H9 (cell line): ENCODE measurements around the gene SULF2. TPM values are rescaled to one million over a fixed set of nuclear protein-coding genes. Genes with fewer than 3 reads are reported as not detected.

ENCODE experiments used
- DNase-seq: peaks from one replicate; pipeline ENCODE4 v3.0.0-alpha.2; 2017
- H2AFZ ChIP-seq: one replicate; pipeline ENCODE4 v1.6.1; 2013; ENCODE audit warnings: mild to moderate bottlenecking, low read length, control low read depth, moderate library complexity
- H2AK5ac ChIP-seq: 2 replicates; pipeline ENCODE4 v1.6.1; 2013; ENCODE audit warnings: low read length, control low read depth, mixed read lengths; ENCODE audit not compliant: insufficient read length
- H2BK120ac ChIP-seq: one replicate; pipeline ENCODE4 v1.6.1; 2013; ENCODE audit warnings: low read depth, mild to moderate bottlenecking, low read length, control low read depth, inconsistent platforms; ENCODE audit not compliant: poor library complexity, severe bottlenecking
- H2BK12ac ChIP-seq: 2 replicates; pipeline ENCODE4 v1.6.1; 2013; ENCODE audit warnings: low read length, control low read depth, mixed read lengths, low read depth; ENCODE audit not compliant: insufficient read length
- H2BK15ac ChIP-seq: 2 replicates; pipeline ENCODE4 v1.6.1; 2013; ENCODE audit warnings: low read depth, low read length, control low read depth
- H2BK20ac ChIP-seq: one replicate; pipeline ENCODE4 v1.6.1; 2013; ENCODE audit warnings: low read depth, mild to moderate bottlenecking, low read length, control low read depth, inconsistent platforms; ENCODE audit not compliant: poor library complexity, severe bottlenecking
- H2BK5ac ChIP-seq: 2 replicates; pipeline ENCODE4 v1.6.1; 2013; ENCODE audit warnings: low read length, control low read depth, mixed read lengths; ENCODE audit not compliant: insufficient read length
- H3K14ac ChIP-seq: 2 replicates; pipeline ENCODE4 v1.6.1; 2013; ENCODE audit warnings: low read length, control low read depth; ENCODE audit not compliant: insufficient read depth
- H3K18ac ChIP-seq: 2 replicates; pipeline ENCODE4 v1.6.1; 2013; ENCODE audit warnings: low read depth, mild to moderate bottlenecking, mixed read lengths, low read length, control low read depth; ENCODE audit not compliant: insufficient read length
- H3K23ac ChIP-seq: 2 replicates; pipeline ENCODE4 v1.6.1; 2013; ENCODE audit warnings: low read length, control low read depth, mixed read lengths, low read depth; ENCODE audit not compliant: insufficient read length
- H3K23me2 ChIP-seq: 2 replicates; pipeline ENCODE4 v1.6.1; 2013; ENCODE audit warnings: low read depth, mild to moderate bottlenecking, mixed read lengths, low read length, control low read depth; ENCODE audit not compliant: insufficient read length, poor library complexity, severe bottlenecking
- H3K27ac ChIP-seq: 2 replicates; pipeline ENCODE4 v1.5.1; 2013; ENCODE audit warnings: low read length, control low read depth, mixed read lengths, low read depth; ENCODE audit not compliant: insufficient read length
- H3K27me3 ChIP-seq: 2 replicates; pipeline ENCODE4 v1.6.1; 2013; ENCODE audit warnings: low read length, control low read depth, inconsistent platforms; ENCODE audit not compliant: insufficient read depth
- H3K4ac ChIP-seq: 2 replicates; pipeline ENCODE4 v1.6.1; 2013; ENCODE audit warnings: low read depth, mild to moderate bottlenecking, control low read depth, inconsistent platforms, low read length, moderate library complexity
- H3K4me1 ChIP-seq: 2 replicates; pipeline ENCODE4 v1.6.1; 2013; ENCODE audit warnings: low read length, control low read depth, inconsistent platforms; ENCODE audit not compliant: insufficient read depth
- H3K4me2 ChIP-seq: 2 replicates; pipeline ENCODE4 v1.6.1; 2013; ENCODE audit warnings: low read length, control low read depth, mixed read lengths; ENCODE audit not compliant: insufficient read length, insufficient read depth
- H3K56ac ChIP-seq: 2 replicates; pipeline ENCODE4 v1.6.1; 2013; ENCODE audit warnings: low read depth, mild to moderate bottlenecking, mixed read lengths, low read length, control low read depth; ENCODE audit not compliant: insufficient read length
- H3K79me1 ChIP-seq: 2 replicates; pipeline ENCODE4 v1.6.1; 2013; ENCODE audit warnings: low read depth, mild to moderate bottlenecking, moderate library complexity, low read length, control low read depth, inconsistent platforms; ENCODE audit not compliant: insufficient read depth, poor library complexity, severe bottlenecking
- H3K79me2 ChIP-seq: 2 replicates; pipeline ENCODE4 v1.6.1; 2013; ENCODE audit warnings: low read length, control low read depth, inconsistent platforms; ENCODE audit not compliant: insufficient read depth
- H3K9ac ChIP-seq: 2 replicates; pipeline ENCODE4 v1.6.1; 2013; ENCODE audit warnings: low read length, control low read depth, mixed read lengths; ENCODE audit not compliant: insufficient read length; ENCODE audit errors: extremely low read depth
- H3K9me3 ChIP-seq: one replicate; pipeline ENCODE4 v1.6.1; 2013; ENCODE audit warnings: low read depth, low read length, inconsistent platforms; ENCODE audit not compliant: control insufficient read depth
- H3T11ph ChIP-seq: one replicate; pipeline ENCODE4 v1.6.1; 2013; ENCODE audit warnings: mild to moderate bottlenecking, low read length, control low read depth, inconsistent platforms
- H4K20me1 ChIP-seq: one replicate; pipeline ENCODE4 v1.6.1; 2013; ENCODE audit not compliant: control insufficient read depth, insufficient read length, insufficient read depth
- H4K5ac ChIP-seq: 2 replicates; pipeline ENCODE4 v1.6.1; 2013; ENCODE audit warnings: low read depth, mild to moderate bottlenecking, mixed read lengths, low read length, control low read depth; ENCODE audit not compliant: insufficient read length
- H4K8ac ChIP-seq: replicated peaks from 2 replicates; pipeline ENCODE4 v1.6.1; 2013; ENCODE audit warnings: low read length, control low read depth, mixed read lengths, low read depth; ENCODE audit not compliant: insufficient read length
- H4K91ac ChIP-seq: 2 replicates; pipeline ENCODE4 v1.6.1; 2013; ENCODE audit warnings: low read depth, mild to moderate bottlenecking, moderate library complexity, mixed read lengths, low read length, control low read depth; ENCODE audit not compliant: insufficient read length
- H3K27ac Mint-ChIP-seq, 3 experiments: 2 replicates in 2 of 3; 3 replicates in 1 of 3; pipeline ENCODE4 v1.8.0; 2020 to 2021; ENCODE audit warnings: mixed read lengths in 3 of 3, mild to moderate bottlenecking in 1 of 3, moderate library complexity in 1 of 3
- H3K27me3 Mint-ChIP-seq: 2 replicates; pipeline ENCODE4 v1.8.0; 2021; ENCODE audit warnings: low read depth, mild to moderate bottlenecking, moderate library complexity, mixed read lengths
- H3K36me3 Mint-ChIP-seq, 3 experiments: 2 replicates in 2 of 3; 3 replicates in 1 of 3; pipeline ENCODE4 v1.8.0; 2020 to 2021; ENCODE audit warnings: low read depth in 3 of 3, mixed read lengths in 3 of 3; ENCODE audit not compliant: insufficient read depth in 1 of 3
- H3K4me1 Mint-ChIP-seq, 2 experiments: 2 replicates each; pipeline ENCODE4 v1.8.0; 2020; ENCODE audit warnings: mixed read lengths in 2 of 2
- H3K4me3 Mint-ChIP-seq, 2 experiments: 2 replicates in 1 of 2; 3 replicates in 1 of 2; pipeline ENCODE4 v1.8.0; 2020 to 2021; ENCODE audit warnings: mild to moderate bottlenecking in 2 of 2, mixed read lengths in 2 of 2, moderate library complexity in 1 of 2
- H3K9me3 Mint-ChIP-seq, 2 experiments: 2 replicates in 1 of 2; 3 replicates in 1 of 2; pipeline ENCODE4 v1.8.0; 2020; ENCODE audit warnings: mild to moderate bottlenecking in 2 of 2, mixed read lengths in 2 of 2, moderate library complexity in 1 of 2
- CTCF ChIP-seq: fragments of 200-600 bp; sonication (generic); conservative IDR thresholded peaks from 3 replicates; pipeline ENCODE4 v1.8.0; 2021; ENCODE audit warnings: antibody characterized with exemption, mild to moderate bottlenecking
- WGBS: extraction: QIAGEN DNeasy Blood & Tissue Kit; methylation state at CpG from one replicate; pipeline ENCODE4 v1.1.7; 2013; ENCODE audit warnings: missing lambda C conversion rate, low lambda C conversion rate, mixed read lengths; ENCODE audit not compliant: insufficient read length; ENCODE audit errors: extremely low coverage; 5-methylcytosine and 5-hydroxymethylcytosine counted together
- total RNA-seq: library from RNA; stranded (reverse); gene quantifications from 2 replicates; pipeline ENCODE4 v1.2.1, GENCODE V29; 2021

Gene SULF2
- total RNA-seq, 1 experiment from 2014 or later = 31.2 TPM

- Histone ChIP-seq H2BK12ac (no peak overlapping the region), H3K56ac (no peak overlapping the region), H3K4me1 (no peaks in the 10 kb centered on the region; the same call in 1 of the 2 replicates), H2BK5ac (no peak overlapping the region), H3K14ac (no peak overlapping the region), H3K27ac (no peak overlapping the region), H2AK5ac (no peak overlapping the region), H3K18ac (no peak overlapping the region), H3K4ac (no peak overlapping the region), H3T11ph (no peak overlapping the region), H4K8ac (no peak overlapping the region), H2BK20ac (no peak overlapping the region), H3K4me2 (no peak overlapping the region), H4K91ac (no peak overlapping the region), H4K5ac (no peak overlapping the region), H3K79me2 (no peaks in the 10 kb centered on the region), H3K27me3 (no peaks in the 10 kb centered on the region), H3K9me3 (no peaks in the 10 kb centered on the region), H3K9ac (no peak overlapping the region), H3K79me1 (no peaks in the 10 kb centered on the region), H3K23me2 (no peaks in the 10 kb centered on the region), H4K20me1 (no peaks in the 10 kb centered on the region), H2AFZ (no peak overlapping the region), H3K23ac (no peak overlapping the region), H2BK120ac (no peak overlapping the region), H2BK15ac (no peak overlapping the region)
- Mint-ChIP-seq H3K27ac (no peak overlapping the region), H3K9me3 (no peaks in the 10 kb centered on the region; a peak in 4 of 5 replicates), H3K4me3 (no peak overlapping the region), H3K27me3 (peaks cover 40% of the 10 kb centered on the region), H3K36me3 (peaks cover 0 to 8% (median 0%) of the 10 kb centered on the region in 3 experiments; a peak in 4 of 7 replicates), H3K4me1 (peaks cover 29% of the 10 kb centered on the region in 2 experiments)
- DNase-seq = no peak
- WGBS = no CpG with 5 or more reads among the region's 18 CpGs
- TF ChIP-seq CTCF = no peak
Observed at GRCh38 chr20:47802226-47802920, 17.1 kb upstream of the SULF2 start.
